Skeletal muscle satellite cell (primary cell): ENCODE results near the gene SUPT3H.

Experiments used
- H3K27me3 ChIP-seq: 2 replicates; pipeline ENCODE4 v1.7.0; 2013; ENCODE audit warnings: low read length; ENCODE audit not compliant: control insufficient read depth, insufficient read depth
- H3K36me3 ChIP-seq: 2 replicates; pipeline ENCODE4 v1.7.0; 2013; ENCODE audit warnings: mild to moderate bottlenecking, control low read depth, low read length; ENCODE audit not compliant: insufficient read depth
- H3K4me1 ChIP-seq: 2 replicates; pipeline ENCODE4 v1.7.0; 2013; ENCODE audit warnings: low read length; ENCODE audit not compliant: control insufficient read depth, insufficient read depth
- H3K4me2 ChIP-seq: 2 replicates; pipeline ENCODE4 v1.7.0; 2013; ENCODE audit warnings: mild to moderate bottlenecking, low read length
- H3K4me3 ChIP-seq: 2 replicates; pipeline ENCODE4 v1.7.0; 2013; ENCODE audit warnings: low read length
- H3K9ac ChIP-seq: 2 replicates; pipeline ENCODE4 v1.7.0; 2013; ENCODE audit warnings: mild to moderate bottlenecking, low read depth, low read length, moderate library complexity
- H3K9me3 ChIP-seq: replicated peaks from 2 replicates; pipeline ENCODE4 v1.7.0; 2013; ENCODE audit warnings: mild to moderate bottlenecking, control low read depth, low read length

Gene SUPT3H

DNA sequence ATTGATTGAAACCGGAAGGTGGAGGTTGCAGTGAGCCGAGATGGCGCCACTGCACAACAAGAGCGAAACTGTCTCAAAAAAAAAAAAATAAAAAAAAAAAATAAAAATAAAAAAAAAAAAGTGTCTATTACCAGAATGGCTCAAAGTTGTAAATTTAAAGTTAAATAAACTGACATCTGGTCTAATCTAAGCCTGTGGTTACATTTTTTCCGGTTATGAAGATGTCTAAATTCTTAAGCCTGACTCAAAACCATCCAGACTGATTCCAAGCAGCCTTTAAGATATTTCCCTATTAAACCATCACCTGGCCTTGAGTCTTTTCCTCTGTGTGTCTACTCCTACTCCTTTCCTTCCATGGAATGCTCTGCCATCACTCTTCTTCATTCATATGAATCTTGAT, 421.3 kb downstream of the SUPT3H start:
- H3K9ac ChIP-seq: no peak overlapping the region
- H3K4me3 ChIP-seq: no peak overlapping the region
- H3K4me2 ChIP-seq: no peak overlapping the region
- H3K4me1 ChIP-seq: peaks cover 6% of the 10 kb centered on the region
- no peaks in the 10 kb centered on the region for H3K36me3 ChIP-seq
- H3K9me3 ChIP-seq: no peaks in the 10 kb centered on the region
- no peaks in the 10 kb centered on the region for H3K27me3 ChIP-seq

DNA sequence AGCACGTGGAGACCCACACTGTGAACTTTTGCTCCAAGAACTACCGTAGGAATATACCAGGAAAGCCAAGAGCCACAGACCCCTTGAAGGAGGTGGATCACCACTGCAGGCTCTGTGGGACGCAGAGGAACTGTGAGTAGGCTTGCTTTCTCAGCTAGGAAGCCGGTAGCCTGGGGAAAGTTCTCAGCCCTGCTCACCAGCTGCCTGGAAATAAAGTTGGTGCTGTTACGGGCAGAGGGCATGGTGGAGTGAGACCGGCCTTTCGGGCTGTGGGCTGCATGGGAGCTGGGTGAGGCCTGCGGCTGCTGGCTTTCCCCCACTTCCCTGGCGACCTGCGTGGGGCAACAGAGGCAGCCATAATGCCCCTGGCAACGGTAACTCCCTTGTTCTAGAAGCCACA, 422.6 kb downstream of the SUPT3H start:
- Histone ChIP-seq H3K4me1 (no peaks in the 10 kb centered on the region), H3K9me3 (no peaks in the 10 kb centered on the region), H3K9ac (no peak overlapping the region), H3K4me3 (no peak overlapping the region), H3K4me2 (no peak overlapping the region), H3K36me3 (no peaks in the 10 kb centered on the region), H3K27me3 (no peaks in the 10 kb centered on the region)

- Histone ChIP-seq H3K9me3 (no peaks in the 10 kb centered on the region), H3K4me2 (no peak overlapping the region), H3K4me1 (no peaks in the 10 kb centered on the region), H3K36me3 (no peaks in the 10 kb centered on the region), H3K27me3 (no peaks in the 10 kb centered on the region), H3K9ac (no peak overlapping the region), H3K4me3 (no peak overlapping the region)
Observed at GRCh38 chr6:44954281-44954680, 423.5 kb downstream of the SUPT3H start.

- H3K36me3 ChIP-seq: no peaks in the 10 kb centered on the region
- H3K9ac ChIP-seq: no peak overlapping the region
- no peaks in the 10 kb centered on the region for H3K9me3 ChIP-seq
- H3K4me2 ChIP-seq: no peak overlapping the region
- H3K4me1 ChIP-seq: no peaks in the 10 kb centered on the region
- H3K4me3 ChIP-seq: no peak overlapping the region
- H3K27me3 ChIP-seq: no peaks in the 10 kb centered on the region
Observed at GRCh38 chr6:44951253-44951747, 426.4 kb downstream of the SUPT3H start.

DNA sequence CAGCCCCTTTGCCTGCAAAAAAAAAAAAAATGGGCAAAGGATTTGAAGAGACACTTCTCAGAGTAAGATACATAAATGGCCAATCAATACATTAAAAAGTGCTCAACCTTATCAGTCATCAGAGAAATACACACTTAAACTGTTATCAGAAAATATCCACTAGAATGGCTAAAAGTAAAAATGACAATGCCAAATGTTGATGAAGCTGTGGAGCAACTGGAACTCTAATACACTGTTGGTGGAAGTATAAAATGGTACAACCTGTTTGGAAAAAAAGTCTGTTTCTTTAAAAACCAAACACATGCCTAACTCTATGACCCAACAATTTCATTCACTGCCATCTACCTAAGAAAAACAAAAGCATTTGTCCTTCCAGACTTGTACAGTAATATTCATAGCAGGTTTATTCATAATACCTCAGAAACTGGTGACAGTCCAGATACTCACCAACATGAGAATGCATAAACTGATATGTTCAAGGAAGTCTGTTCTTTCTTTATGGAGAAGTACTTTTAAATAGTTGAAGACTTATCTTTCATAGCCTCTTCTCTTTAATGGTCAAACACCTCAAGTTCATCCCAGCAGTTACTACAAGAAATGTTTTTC, 428.0 kb downstream of the SUPT3H start:
- no peaks in the 10 kb centered on the region for H3K9me3 ChIP-seq

GRCh38 chr6:44943541-44943940, 434.2 kb downstream of the SUPT3H start:
- no peaks in the 10 kb centered on the region for H3K36me3 ChIP-seq
- H3K9me3 ChIP-seq: no peaks in the 10 kb centered on the region
- H3K4me3 ChIP-seq: no peak overlapping the region
- H3K4me1 ChIP-seq: no peaks in the 10 kb centered on the region
- H3K27me3 ChIP-seq: no peaks in the 10 kb centered on the region
- H3K9ac ChIP-seq: no peak overlapping the region
- H3K4me2 ChIP-seq: no peak overlapping the region

More for the DNA sequence above, 428.0 kb downstream of the SUPT3H start:
- Histone ChIP-seq H3K4me1 (no peaks in the 10 kb centered on the region), H3K27me3 (no peaks in the 10 kb centered on the region), H3K36me3 (no peaks in the 10 kb centered on the region), H3K9ac (no peak overlapping the region), H3K4me3 (no peak overlapping the region), H3K4me2 (no peak overlapping the region)

DNA sequence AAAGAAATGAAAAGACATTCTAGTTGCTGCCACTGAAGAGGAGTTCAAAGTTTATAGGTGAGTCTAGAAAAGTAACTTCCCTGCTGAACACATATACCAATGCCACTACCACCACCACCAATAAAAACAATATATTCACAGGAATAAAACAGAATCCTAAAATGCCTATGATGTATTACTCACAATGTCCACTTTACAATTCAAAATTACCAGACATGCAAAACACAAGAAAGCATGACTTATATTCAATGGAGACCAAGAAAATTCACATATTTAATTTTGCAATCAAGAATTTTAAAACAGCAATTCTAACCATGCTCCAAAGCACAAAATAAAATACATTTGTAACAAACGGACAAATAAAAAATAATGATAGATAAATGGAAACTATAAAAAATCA, 434.9 kb downstream of the SUPT3H start:
- H3K9me3 ChIP-seq: no peaks in the 10 kb centered on the region
- no peaks in the 10 kb centered on the region for H3K36me3 ChIP-seq
- H3K9ac ChIP-seq: no peak overlapping the region
- no peak overlapping the region for H3K4me2 ChIP-seq
- no peaks in the 10 kb centered on the region for H3K4me1 ChIP-seq
- no peak overlapping the region for H3K4me3 ChIP-seq
- no peaks in the 10 kb centered on the region for H3K27me3 ChIP-seq

DNA sequence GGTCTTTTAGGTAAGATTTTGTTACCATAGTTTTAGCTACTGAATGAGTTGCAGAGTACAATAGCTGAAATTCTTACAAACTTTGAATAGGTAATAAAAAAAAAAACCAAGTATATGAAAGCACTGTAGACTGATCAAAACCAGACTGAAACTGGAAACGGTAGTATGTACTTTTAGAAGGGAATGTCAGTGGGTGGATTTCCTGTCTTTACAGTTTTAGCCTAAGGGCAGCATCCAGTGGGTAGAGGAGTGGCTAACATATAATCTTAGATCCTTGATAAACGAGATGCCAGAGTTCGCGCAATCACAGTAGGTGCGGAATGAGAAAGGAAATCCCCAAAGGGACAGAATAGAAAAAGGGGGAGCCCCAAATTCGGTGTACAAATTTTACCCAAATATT, 435.5 kb downstream of the SUPT3H start:
- Histone ChIP-seq H3K27me3 (no peaks in the 10 kb centered on the region), H3K9ac (no peak overlapping the region), H3K4me2 (no peak overlapping the region), H3K4me1 (no peaks in the 10 kb centered on the region), H3K4me3 (no peak overlapping the region), H3K36me3 (no peaks in the 10 kb centered on the region), H3K9me3 (no peaks in the 10 kb centered on the region)

- no peak overlapping the region for H3K9ac ChIP-seq
- no peak overlapping the region for H3K4me3 ChIP-seq
- no peaks in the 10 kb centered on the region for H3K36me3 ChIP-seq
- no peaks in the 10 kb centered on the region for H3K4me1 ChIP-seq
- H3K27me3 ChIP-seq: no peaks in the 10 kb centered on the region
- H3K9me3 ChIP-seq: no peaks in the 10 kb centered on the region
- H3K4me2 ChIP-seq: no peak overlapping the region
Observed at GRCh38 chr6:44940367-44940766, 437.4 kb downstream of the SUPT3H start.

DNA sequence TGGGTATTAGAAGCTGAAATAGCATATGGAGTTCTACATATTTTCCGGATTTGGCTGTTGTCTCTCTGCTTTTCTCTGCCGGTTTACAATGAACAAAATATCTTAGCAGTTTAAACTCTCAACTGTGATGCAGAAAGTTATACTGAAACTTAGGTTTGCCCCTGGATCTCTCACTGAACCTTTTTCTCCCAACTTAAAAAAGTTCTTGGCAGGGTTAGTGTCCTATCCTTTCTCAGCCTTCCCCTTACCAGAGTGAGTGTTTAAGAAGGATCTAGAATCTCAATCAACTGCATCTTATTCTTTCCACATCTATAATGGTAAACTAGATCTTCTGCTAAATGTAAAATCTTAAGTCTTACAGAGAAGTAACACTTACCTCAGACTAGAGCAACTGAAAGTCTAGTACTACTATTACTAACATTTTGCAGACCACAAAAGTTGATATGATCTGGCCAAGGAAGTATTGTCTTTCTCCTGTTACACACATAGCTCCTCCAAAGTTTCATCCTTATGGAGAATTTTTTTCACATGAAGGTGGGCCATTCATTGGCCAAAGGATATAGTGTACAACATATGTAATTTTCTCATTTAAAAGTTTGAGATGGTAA, 441.9 kb downstream of the SUPT3H start:
- Histone ChIP-seq H3K4me1 (no peaks in the 10 kb centered on the region), H3K4me3 (no peak overlapping the region), H3K27me3 (no peaks in the 10 kb centered on the region), H3K9me3 (no peaks in the 10 kb centered on the region), H3K4me2 (no peak overlapping the region), H3K9ac (no peak overlapping the region), H3K36me3 (no peaks in the 10 kb centered on the region)

- Histone ChIP-seq H3K9ac (no peak overlapping the region), H3K4me1 (no peaks in the 10 kb centered on the region), H3K9me3 (no peaks in the 10 kb centered on the region), H3K27me3 (no peaks in the 10 kb centered on the region), H3K4me2 (no peak overlapping the region), H3K4me3 (no peak overlapping the region), H3K36me3 (no peaks in the 10 kb centered on the region)
Observed at GRCh38 chr6:44933108-44933507, 444.6 kb downstream of the SUPT3H start.

DNA sequence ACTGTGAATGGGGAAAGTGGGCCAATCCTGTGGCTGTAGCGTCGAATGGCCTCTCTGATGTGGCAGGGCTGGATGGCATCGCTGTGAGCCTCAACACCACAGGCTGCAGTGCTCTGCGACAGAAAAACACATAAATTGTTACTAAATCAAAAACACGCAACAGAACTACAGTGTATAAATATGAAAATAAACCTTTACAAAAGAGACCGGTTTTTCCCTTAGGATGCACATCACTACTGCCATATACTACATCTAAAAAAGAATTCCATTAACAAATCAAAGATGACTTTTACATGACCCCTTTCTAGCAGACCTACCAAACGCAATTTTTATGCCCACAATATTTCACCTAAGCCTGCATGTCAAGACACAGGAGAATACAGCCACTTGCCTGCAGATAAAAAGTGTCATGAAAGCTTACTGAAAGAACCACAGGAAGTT, 445.1 kb downstream of the SUPT3H start:
- no peak overlapping the region for H3K9ac ChIP-seq
- H3K9me3 ChIP-seq: no peaks in the 10 kb centered on the region
- H3K4me2 ChIP-seq: no peak overlapping the region
- no peak overlapping the region for H3K4me3 ChIP-seq
- H3K36me3 ChIP-seq: no peaks in the 10 kb centered on the region
- H3K4me1 ChIP-seq: no peaks in the 10 kb centered on the region
- no peaks in the 10 kb centered on the region for H3K27me3 ChIP-seq
